BJ (cell line): ENCODE measurements around the gene CLIC4. TPM values are rescaled to one million over a fixed set of nuclear protein-coding genes. Genes with fewer than 3 reads are reported as not detected.
"Not testable (repeated sequence)": the region's sequence is repeated elsewhere in the genome, so short reads cannot be mapped to it uniquely, and the experiment has no call there.

Experiments used
- CTCF ChIA-PET: fragments of 350-600 bp; formaldehyde crosslinking; extraction: SDS; loops from one replicate; lab custom pipeline; 2021; ENCODE audit warnings: antibody characterized with exemption, inconsistent platforms; lab: Yijun Ruan, JAX
- POLR2A ChIA-PET: fragments of 300-600 bp; sonication (Branson Sonifier 250); formaldehyde crosslinking; extraction: SDS; loops from one replicate; lab custom pipeline; 2021; ENCODE audit warnings: antibody characterized with exemption; lab: Charles Lee
- DNase-seq: peaks from one replicate; pipeline ENCODE4 v3.0.0-alpha.2; 2011; ENCODE audit warnings: low read depth
- H3K27me3 ChIP-seq: 2 replicates; pipeline ENCODE4 v1.6.0; 2011; ENCODE audit warnings: low read length; ENCODE audit not compliant: control insufficient read depth, insufficient read depth
- H3K36me3 ChIP-seq: 2 replicates; pipeline ENCODE4 v1.5.1; 2011; ENCODE audit warnings: low read length; ENCODE audit not compliant: control insufficient read depth, insufficient read depth
- H3K4me3 ChIP-seq: 2 replicates; pipeline ENCODE4 v1.5.1; 2011; ENCODE audit warnings: low read depth, mild to moderate bottlenecking, control low read depth, low read length
- polyA plus RNA-seq: library from polyadenylated mRNA; depleted of rRNA; stranded (reverse); fragments of >200 nt; gene quantifications from 2 replicates; pipeline ENCODE4 v1.2.3, GENCODE V29; 2011
- TF ChIP-seq, protein P1 (sequence below): IDR thresholded peaks from 2 replicates; pipeline ENCODE4 v1.5.1; 2011; ENCODE audit warnings: low read depth, mild to moderate bottlenecking, control low read depth, inconsistent platforms, low read length, moderate library complexity; ENCODE audit not compliant: insufficient read depth

Gene CLIC4
- polyA plus RNA-seq, 1 experiment = 275 TPM

DNA sequence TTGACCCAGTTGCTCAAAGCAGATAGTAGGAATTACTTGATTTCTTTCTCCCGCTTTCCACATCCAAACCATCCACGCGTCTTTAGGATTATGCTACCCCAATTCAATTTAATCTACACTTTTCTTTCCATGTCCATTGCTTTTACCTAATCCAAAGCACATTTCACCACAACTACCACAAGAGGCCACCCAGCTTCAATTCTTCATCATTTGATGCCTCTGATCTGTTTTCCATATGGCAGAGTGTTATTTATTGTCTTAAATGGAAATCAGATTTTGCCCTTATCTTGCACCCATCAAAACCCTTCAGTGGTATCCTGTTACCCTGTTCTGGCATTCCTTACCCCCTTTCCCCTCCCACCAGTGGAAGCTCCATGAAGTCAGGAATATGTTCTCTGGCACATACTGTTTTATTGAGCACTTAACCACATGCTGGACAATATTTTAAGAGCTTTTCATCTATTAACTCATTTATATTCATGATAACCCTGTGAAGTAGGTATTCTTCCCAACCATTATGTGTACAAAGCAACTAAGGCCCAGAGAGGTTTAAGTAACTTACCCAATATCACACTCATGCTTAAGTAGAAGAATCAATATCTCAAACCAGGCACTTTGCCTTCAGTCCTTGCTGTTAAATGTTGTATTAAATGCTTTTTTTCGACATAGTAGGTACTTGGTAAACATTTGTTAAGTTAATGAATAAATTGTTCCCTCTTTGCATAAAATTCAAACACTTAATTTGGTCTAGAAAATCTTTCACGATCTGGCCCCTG, 34.6 kb downstream of the CLIC4 start:
- H3K36me3 ChIP-seq = no peaks in the 10 kb centered on the region
- ChIA-PET POLR2A (no interaction called here), CTCF (interaction anchor here (1.2 to 1.6 kb wide), 2 partner anchors 51 to 52 kb away, joined by 4 to 6 read pairs; no protein-coding TSS in a partner anchor)
- H3K4me3 ChIP-seq = no peak overlapping the region
- TF ChIP-seq, protein P1, sequence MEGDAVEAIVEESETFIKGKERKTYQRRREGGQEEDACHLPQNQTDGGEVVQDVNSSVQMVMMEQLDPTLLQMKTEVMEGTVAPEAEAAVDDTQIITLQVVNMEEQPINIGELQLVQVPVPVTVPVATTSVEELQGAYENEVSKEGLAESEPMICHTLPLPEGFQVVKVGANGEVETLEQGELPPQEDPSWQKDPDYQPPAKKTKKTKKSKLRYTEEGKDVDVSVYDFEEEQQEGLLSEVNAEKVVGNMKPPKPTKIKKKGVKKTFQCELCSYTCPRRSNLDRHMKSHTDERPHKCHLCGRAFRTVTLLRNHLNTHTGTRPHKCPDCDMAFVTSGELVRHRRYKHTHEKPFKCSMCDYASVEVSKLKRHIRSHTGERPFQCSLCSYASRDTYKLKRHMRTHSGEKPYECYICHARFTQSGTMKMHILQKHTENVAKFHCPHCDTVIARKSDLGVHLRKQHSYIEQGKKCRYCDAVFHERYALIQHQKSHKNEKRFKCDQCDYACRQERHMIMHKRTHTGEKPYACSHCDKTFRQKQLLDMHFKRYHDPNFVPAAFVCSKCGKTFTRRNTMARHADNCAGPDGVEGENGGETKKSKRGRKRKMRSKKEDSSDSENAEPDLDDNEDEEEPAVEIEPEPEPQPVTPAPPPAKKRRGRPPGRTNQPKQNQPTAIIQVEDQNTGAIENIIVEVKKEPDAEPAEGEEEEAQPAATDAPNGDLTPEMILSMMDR = no peak
- no peaks in the 10 kb centered on the region for H3K27me3 ChIP-seq
- no peak for DNase-seq

DNA sequence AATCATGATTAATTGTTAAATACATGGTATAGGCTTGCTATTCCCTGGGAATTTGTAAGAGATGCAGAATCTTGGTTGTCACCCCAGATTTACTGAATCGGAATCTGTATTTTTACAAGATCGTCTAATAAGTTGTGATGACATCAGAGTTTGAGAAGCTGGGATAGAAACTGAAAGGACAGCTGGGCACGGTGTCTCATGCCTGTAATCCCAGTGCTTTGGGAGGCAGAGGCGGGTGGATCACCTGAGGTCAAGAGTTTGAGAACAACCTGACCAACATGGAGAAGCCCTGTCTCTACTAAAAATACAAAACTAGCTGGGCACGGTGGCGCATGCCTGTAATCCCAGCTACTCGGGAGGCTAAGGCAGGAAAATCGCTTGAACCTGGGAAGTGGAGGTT, 35.4 kb downstream of the CLIC4 start:
- POLR2A ChIA-PET = interaction anchor here (0.7 kb wide), 1 partner anchor 10 kb away, joined by 3 read pairs; no protein-coding TSS in a partner anchor
- CTCF ChIA-PET = interaction anchor here (1.2 to 1.8 kb wide), 3 partner anchors 50 to 92 kb away, joined by 4 read pairs; no protein-coding TSS in a partner anchor

DNA sequence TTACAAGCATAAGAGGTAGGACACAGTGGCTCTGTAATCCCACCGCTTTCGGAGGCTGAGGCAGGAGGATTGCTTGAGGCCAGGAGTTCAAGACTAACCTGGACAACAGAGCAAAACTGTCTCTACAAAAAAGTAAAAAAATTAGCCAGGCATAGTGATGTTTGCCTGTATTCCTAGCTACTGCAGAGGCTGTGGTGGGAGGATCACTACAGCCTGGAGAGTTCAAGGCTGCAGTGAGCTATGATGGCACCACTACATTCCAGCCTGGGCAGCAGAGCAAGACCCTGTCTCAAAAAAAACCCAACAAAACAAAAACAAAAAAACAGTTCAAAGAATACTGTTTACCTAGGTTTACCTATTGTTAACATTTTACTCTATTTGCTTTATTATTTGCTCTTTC, 37.4 kb downstream of the CLIC4 start:
- Histone ChIP-seq H3K4me3 (no peak overlapping the region), H3K36me3 (no peaks in the 10 kb centered on the region), H3K27me3 (no peaks in the 10 kb centered on the region)
- CTCF ChIA-PET = interaction anchor here (0.6 to 1.8 kb wide), 2 partner anchors 94 to 917 kb away, joined by 4 read pairs; no protein-coding TSS in a partner anchor
- DNase-seq = no peak
- TF ChIP-seq, protein P1 = no peak
- POLR2A ChIA-PET = interaction anchor here (0.6 kb wide), 1 partner anchor 12 kb away, joined by 4 read pairs; no protein-coding TSS in a partner anchor

More for the DNA sequence above, 35.4 kb downstream of the CLIC4 start:
- not testable (repeated sequence) for H3K4me3 ChIP-seq, H3K36me3 ChIP-seq, H3K27me3 ChIP-seq, DNase-seq

DNA sequence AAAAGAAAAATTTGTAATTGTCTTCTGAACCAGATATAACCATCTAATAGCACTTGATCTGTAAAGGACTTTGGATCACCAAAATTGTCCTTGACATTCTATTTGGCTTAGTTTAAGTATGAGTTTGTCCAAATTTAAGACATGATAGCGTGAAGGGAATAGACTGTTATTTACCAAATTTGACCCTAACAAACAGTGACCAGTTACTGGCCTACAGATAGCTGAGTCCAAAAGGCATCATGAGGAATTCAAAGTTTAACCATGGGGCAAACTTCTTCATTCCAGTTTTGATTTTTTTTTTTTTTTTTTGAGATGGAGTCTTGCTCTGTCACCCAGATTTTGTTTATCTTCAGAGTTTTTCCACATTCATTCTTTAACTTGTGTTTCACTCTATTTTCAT, 38.5 kb downstream of the CLIC4 start:
- TF ChIP-seq, protein P1 = no peak
- no peak for DNase-seq
- ChIA-PET CTCF (interaction anchor here (2.2 kb wide), 1 partner anchor 95 kb away, joined by 9 read pairs; no protein-coding TSS in a partner anchor), POLR2A (no interaction called here)
- Histone ChIP-seq H3K4me3 (no peak overlapping the region), H3K27me3 (no peaks in the 10 kb centered on the region), H3K36me3 (no peaks in the 10 kb centered on the region)

DNA sequence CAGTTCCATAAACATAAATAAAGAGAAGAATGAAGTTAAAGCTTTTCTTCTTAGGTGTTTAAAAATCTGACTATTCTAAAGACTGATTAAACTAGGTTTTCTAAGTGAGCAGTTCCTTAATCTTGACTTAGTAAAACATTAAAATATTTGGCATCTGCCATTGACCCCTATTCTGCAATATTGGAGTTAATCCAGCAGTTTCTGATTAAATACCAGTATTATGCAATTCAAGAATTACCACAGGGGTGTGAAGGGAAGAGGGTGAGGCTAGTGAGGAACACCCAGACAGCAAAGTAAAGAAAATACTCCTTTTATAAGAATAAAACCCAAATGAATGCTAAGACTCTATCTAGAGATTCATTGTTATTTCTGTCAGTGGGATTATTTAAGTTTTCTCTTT, 40.9 kb downstream of the CLIC4 start:
- TF ChIP-seq, protein P1 = no peak
- DNase-seq = no peak
- Histone ChIP-seq H3K36me3 (no peaks in the 10 kb centered on the region), H3K4me3 (no peak overlapping the region), H3K27me3 (no peaks in the 10 kb centered on the region)
- ChIA-PET CTCF (interaction anchor here (0.6 to 1.4 kb wide), 3 partner anchors 12 to 44 kb away, joined by 3 to 6 read pairs (median 4); no protein-coding TSS in a partner anchor), POLR2A (no interaction called here)
